Measurements from ENCODE around the gene SPRR4. TPM values are rescaled to one million over a fixed set of nuclear protein-coding genes. Genes with fewer than 3 reads are reported as not detected.

The SPRR4 gene
- total RNA-seq, 1 experiment from 2014 or later, result not detected

GRCh38 chr1:152942161-152942560 lies 28.3 kb upstream of the SPRR4 start:
- H3K4me3 Mint-ChIP-seq (ENCODE audit: unreplicated experiment), result no peak overlapping the region
- no peaks in the 10 kb centered on the region for H3K36me3 Mint-ChIP-seq (ENCODE audit: insufficient read depth, unreplicated experiment)
- POLR2A ChIA-PET, result interaction anchor here (0.6 to 5.8 kb wide), 3 partner anchors 11 to 1563 kb away, joined by 3 to 49 read pairs (median 4); no protein-coding TSS in a partner anchor
- BruUV-seq (replicated peaks), result no TSS peak
- H3K4me1 Mint-ChIP-seq (ENCODE audit: insufficient read depth, unreplicated experiment), result peaks cover 20% of the 10 kb centered on the region
- intact Hi-C loops (cut with micrococcal nuclease), result no loop called here
- H3K27ac Mint-ChIP-seq (ENCODE audit: low read depth, unreplicated experiment), result no peak overlapping the region
- no peaks in the 10 kb centered on the region for H3K27me3 Mint-ChIP-seq (ENCODE audit: insufficient read depth, unreplicated experiment)
- CTCF ChIA-PET, result interaction anchor here (5.7 kb wide), 1 partner anchor 251 kb away, joined by 27 read pairs; no protein-coding TSS in a partner anchor
- TF ChIP-seq CTCF (IDR thresholded peaks at IDR 0.05; ENCODE audit: unreplicated experiment), result no peak
- H3K9me3 Mint-ChIP-seq (ENCODE audit: unreplicated experiment), result peaks cover 7% of the 10 kb centered on the region
- DNase-seq (ENCODE audit: unreplicated experiment), result no peak

- BruUV-seq (replicated peaks), result no TSS peak
- Mint-ChIP-seq H3K4me3 (ENCODE audit: unreplicated experiment) (no peak overlapping the region), H3K9me3 (ENCODE audit: unreplicated experiment) (no peaks in the 10 kb centered on the region), H3K4me1 (ENCODE audit: insufficient read depth, unreplicated experiment) (peaks cover 10% of the 10 kb centered on the region), H3K27ac (ENCODE audit: low read depth, unreplicated experiment) (no peak overlapping the region), H3K36me3 (ENCODE audit: insufficient read depth, unreplicated experiment) (no peaks in the 10 kb centered on the region), H3K27me3 (ENCODE audit: insufficient read depth, unreplicated experiment) (no peaks in the 10 kb centered on the region)
- ChIA-PET POLR2A (interaction anchor here (0.7 to 5.8 kb wide), 3 partner anchors 7 to 883 kb away, joined by 3 to 49 read pairs (median 4); no protein-coding TSS in a partner anchor), CTCF (interaction anchor here (0.6 to 5.7 kb wide), 8 partner anchors 8 to 247 kb away, joined by 3 to 27 read pairs (median 4); no protein-coding TSS in a partner anchor)
- no peak for TF ChIP-seq CTCF (IDR thresholded peaks at IDR 0.05; ENCODE audit: unreplicated experiment)
- intact Hi-C loops (cut with micrococcal nuclease), result no loop called here
- no peak for DNase-seq (ENCODE audit: unreplicated experiment)
These were observed 24.2 kb upstream of the SPRR4 start for GRCh38 chr1:152946248-152946647.

- no peaks in the 10 kb centered on the region for H3K36me3 Mint-ChIP-seq (ENCODE audit: insufficient read depth, unreplicated experiment)
- peaks cover 6% of the 10 kb centered on the region for H3K4me1 Mint-ChIP-seq (ENCODE audit: insufficient read depth, unreplicated experiment)
- ChIA-PET POLR2A (interaction anchor here (0.7 kb wide), 2 partner anchors 106 to 883 kb away, joined by 3 to 4 read pairs; no protein-coding TSS in a partner anchor), CTCF (interaction anchor here (0.6 to 5.7 kb wide), 6 partner anchors 8 to 246 kb away, joined by 3 to 27 read pairs (median 4); no protein-coding TSS in a partner anchor)
- no peaks in the 10 kb centered on the region for H3K9me3 Mint-ChIP-seq (ENCODE audit: unreplicated experiment)
- no peaks in the 10 kb centered on the region for H3K27me3 Mint-ChIP-seq (ENCODE audit: insufficient read depth, unreplicated experiment)
- no TSS peak for BruUV-seq (replicated peaks)
- no peak for DNase-seq (ENCODE audit: unreplicated experiment)
- H3K27ac Mint-ChIP-seq (ENCODE audit: low read depth, unreplicated experiment), result no peak within 1 kb of the TSS
- TF ChIP-seq CTCF (IDR thresholded peaks at IDR 0.05; ENCODE audit: unreplicated experiment), result no peak
- intact Hi-C loops (cut with micrococcal nuclease), result no loop called here
- H3K4me3 Mint-ChIP-seq (ENCODE audit: unreplicated experiment), result no peak within 1 kb of the TSS
These were observed 23.7 kb upstream of the SPRR4 start, which contains the start of gene SPRR5 for GRCh38 chr1:152946651-152947256. Gene SPRR5 (plus strand): TSS chr1:152947206. CDS start chr1:152948555, 1,349 bp downstream.

GRCh38 chr1:152951711-152952110 lies 18.7 kb upstream of the SPRR4 start:
- H3K27me3 Mint-ChIP-seq (ENCODE audit: insufficient read depth, unreplicated experiment), result no peaks in the 10 kb centered on the region
- POLR2A ChIA-PET, result interaction anchor here (0.6 to 4.1 kb wide), 3 partner anchors 8 to 69 kb away, joined by 3 to 54 read pairs (median 49); no protein-coding TSS in a partner anchor
- no peak overlapping the region for H3K27ac Mint-ChIP-seq (ENCODE audit: low read depth, unreplicated experiment)
- peaks cover 24% of the 10 kb centered on the region for H3K4me1 Mint-ChIP-seq (ENCODE audit: insufficient read depth, unreplicated experiment)
- H3K36me3 Mint-ChIP-seq (ENCODE audit: insufficient read depth, unreplicated experiment), result no peaks in the 10 kb centered on the region
- H3K4me3 Mint-ChIP-seq (ENCODE audit: unreplicated experiment), result no peak overlapping the region
- DNase-seq (ENCODE audit: unreplicated experiment), result no peak
- BruUV-seq (replicated peaks), result no TSS peak
- no peaks in the 10 kb centered on the region for H3K9me3 Mint-ChIP-seq (ENCODE audit: unreplicated experiment)
- CTCF ChIA-PET, result interaction anchor here (2.6 kb wide), 1 partner anchor 81 kb away, joined by 11 read pairs; no protein-coding TSS in a partner anchor
- intact Hi-C loops (cut with micrococcal nuclease), result loop anchor here (5.0 kb wide), 1 partner anchor 81 kb away; the partner anchor contains the start of gene SPRR1B
- no peak for TF ChIP-seq CTCF (IDR thresholded peaks at IDR 0.05; ENCODE audit: unreplicated experiment)
